Mononuclear cell (primary cell): ENCODE measurements around the gene VPS16. TPM values are rescaled to one million over a fixed set of nuclear protein-coding genes. Genes with fewer than 3 reads are reported as not detected.

Source experiments
- H3K27me3 ChIP-seq: 2 replicates; pipeline ENCODE4 v1.6.0; 2011; ENCODE audit warnings: low read length, control low read depth; ENCODE audit not compliant: insufficient read depth
- H3K4me1 ChIP-seq: 2 replicates; pipeline ENCODE4 v1.5.1; 2011; ENCODE audit warnings: mild to moderate bottlenecking, low read length, control low read depth; ENCODE audit not compliant: insufficient read depth
- H3K4me3 ChIP-seq: 2 replicates; pipeline ENCODE4 v1.5.1; 2011; ENCODE audit warnings: mild to moderate bottlenecking, low read length, moderate library complexity
- H3K9me3 ChIP-seq: 2 replicates; pipeline ENCODE4 v1.5.1; 2011; ENCODE audit warnings: low read depth, mild to moderate bottlenecking, control low read depth, low read length
- total RNA-seq: library from RNA; depleted of rRNA; stranded (reverse); fragments of >200 nt; gene quantifications from one replicate; pipeline ENCODE4 v1.2.3, GENCODE V29; 2012

The VPS16 gene
- total RNA-seq, 1 donor: 16.6 TPM

DNA sequence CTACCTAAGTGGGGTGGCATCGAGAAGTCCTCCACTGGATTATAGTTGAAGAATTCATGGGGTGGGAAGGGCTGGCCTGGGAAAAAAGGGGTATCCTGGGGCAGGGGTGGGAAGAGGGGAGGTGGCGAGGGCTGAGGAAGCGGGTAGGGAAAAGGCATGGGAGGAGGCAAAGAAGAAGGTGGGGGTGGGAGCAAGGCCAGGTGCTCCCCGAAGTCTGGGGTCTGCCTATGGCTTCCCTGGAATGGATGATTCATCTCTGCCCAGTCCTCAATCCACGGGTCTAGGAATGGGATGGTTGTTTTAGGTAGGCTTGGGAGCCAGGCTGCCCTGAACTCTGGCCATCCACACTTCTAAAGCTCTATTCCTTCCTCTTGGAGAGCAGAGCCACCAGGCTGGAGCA is 4.5 kb upstream of the VPS16 start:
- Histone ChIP-seq H3K4me1 (peaks cover 21% of the 10 kb centered on the region), H3K9me3 (no peaks in the 10 kb centered on the region), H3K27me3 (no peaks in the 10 kb centered on the region), H3K4me3 (no peak overlapping the region)

- peaks cover 25% of the 10 kb centered on the region for H3K4me1 ChIP-seq
- H3K4me3 ChIP-seq: no peak overlapping the region
- no peaks in the 10 kb centered on the region for H3K27me3 ChIP-seq
- H3K9me3 ChIP-seq: no peaks in the 10 kb centered on the region
These were observed 3.2 kb upstream of the VPS16 start for GRCh38 chr20:2837221-2837960.

DNA sequence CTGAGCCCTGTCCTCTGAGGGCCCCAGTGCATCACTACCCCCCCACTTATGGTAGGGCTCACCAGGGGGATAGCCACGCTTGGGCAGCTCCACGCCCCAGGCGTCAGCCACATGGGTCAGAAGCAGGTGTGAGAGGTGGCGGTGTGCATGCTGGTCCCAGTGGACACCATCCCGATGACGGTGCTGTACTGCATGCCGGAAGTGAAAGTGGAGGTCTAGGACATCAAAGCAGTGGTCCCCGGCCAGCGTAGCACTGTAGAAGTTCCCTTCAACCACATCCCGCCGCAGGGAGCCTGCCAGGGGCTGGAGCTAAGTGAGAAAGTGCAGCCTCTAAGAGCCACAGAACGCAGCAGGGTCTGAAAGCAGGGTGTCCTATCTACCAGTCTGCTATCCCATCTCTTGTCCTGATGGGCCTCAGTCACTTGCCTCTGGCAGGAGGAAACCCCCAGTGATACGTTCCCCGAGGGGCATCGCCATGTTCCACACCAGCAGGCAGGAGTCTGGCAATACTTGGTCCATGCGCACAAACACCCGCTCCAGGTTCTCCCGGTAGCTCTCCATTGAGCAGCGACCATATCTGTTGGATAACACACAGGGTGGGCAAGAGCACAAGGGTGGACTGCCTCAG is 2.3 kb upstream of the VPS16 start:
- Histone ChIP-seq H3K27me3 (no peaks in the 10 kb centered on the region), H3K4me3 (no peak overlapping the region), H3K9me3 (no peaks in the 10 kb centered on the region), H3K4me1 (peaks cover 25% of the 10 kb centered on the region)

- Histone ChIP-seq H3K4me3 (no peak overlapping the region), H3K9me3 (no peaks in the 10 kb centered on the region), H3K4me1 (peaks cover 25% of the 10 kb centered on the region), H3K27me3 (no peaks in the 10 kb centered on the region)
These were observed 1.5 kb upstream of the VPS16 start for GRCh38 chr20:2838847-2839671.

- Histone ChIP-seq H3K9me3 (no peaks in the 10 kb centered on the region), H3K4me3 (peak overlapping the region; percentile 84), H3K4me1 (peaks cover 25% of the 10 kb centered on the region), H3K27me3 (no peaks in the 10 kb centered on the region)
These were observed 810 bp upstream of the VPS16 start for GRCh38 chr20:2839732-2840137.

GRCh38 chr20:2840967-2841531 is 504 bp downstream of the VPS16 start:
- H3K4me3 ChIP-seq: peak overlapping the region; percentile 84

DNA sequence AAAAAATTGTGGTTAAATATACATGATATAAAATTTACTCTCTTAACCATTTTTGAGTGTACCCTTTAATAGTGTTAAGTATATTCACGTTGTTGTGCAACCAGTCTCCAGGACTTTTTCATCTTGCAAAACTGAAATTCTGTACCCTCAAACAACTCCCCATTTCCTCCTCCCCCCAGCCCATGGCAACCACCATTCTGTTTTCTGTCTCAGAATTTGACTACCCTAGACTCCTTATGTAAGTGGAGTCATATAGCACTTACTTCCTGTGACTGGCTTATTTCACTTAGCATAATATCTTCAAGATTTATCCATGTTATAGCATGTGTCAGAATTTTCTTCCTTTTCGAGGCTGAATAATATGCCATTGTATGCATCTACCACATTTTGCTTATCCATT is 5.1 kb downstream of the VPS16 start:
- H3K27me3 ChIP-seq: no peaks in the 10 kb centered on the region
- H3K4me3 ChIP-seq: no peak overlapping the region
- peaks cover 10% of the 10 kb centered on the region for H3K4me1 ChIP-seq
- H3K9me3 ChIP-seq: no peaks in the 10 kb centered on the region

More at GRCh38 chr20:2840967-2841531, 504 bp downstream of the VPS16 start:
- H3K27me3 ChIP-seq: no peaks in the 10 kb centered on the region
- no peaks in the 10 kb centered on the region for H3K9me3 ChIP-seq
- H3K4me1 ChIP-seq: peaks cover 25% of the 10 kb centered on the region

GRCh38 chr20:2846698-2847097 is 6.2 kb downstream of the VPS16 start:
- Histone ChIP-seq H3K9me3 (no peaks in the 10 kb centered on the region), H3K4me1 (peaks cover 3% of the 10 kb centered on the region), H3K27me3 (no peaks in the 10 kb centered on the region), H3K4me3 (no peak overlapping the region)

GRCh38 chr20:2847802-2848201 is 7.3 kb downstream of the VPS16 start:
- Histone ChIP-seq H3K4me3 (no peak overlapping the region), H3K9me3 (no peaks in the 10 kb centered on the region), H3K4me1 (peaks cover 6% of the 10 kb centered on the region), H3K27me3 (no peaks in the 10 kb centered on the region)

- H3K4me3 ChIP-seq: no peak overlapping the region
- H3K9me3 ChIP-seq: no peaks in the 10 kb centered on the region
- H3K4me1 ChIP-seq: peaks cover 6% of the 10 kb centered on the region
- H3K27me3 ChIP-seq: no peaks in the 10 kb centered on the region
These were observed 9.0 kb downstream of the VPS16 start for GRCh38 chr20:2849529-2849928.

DNA sequence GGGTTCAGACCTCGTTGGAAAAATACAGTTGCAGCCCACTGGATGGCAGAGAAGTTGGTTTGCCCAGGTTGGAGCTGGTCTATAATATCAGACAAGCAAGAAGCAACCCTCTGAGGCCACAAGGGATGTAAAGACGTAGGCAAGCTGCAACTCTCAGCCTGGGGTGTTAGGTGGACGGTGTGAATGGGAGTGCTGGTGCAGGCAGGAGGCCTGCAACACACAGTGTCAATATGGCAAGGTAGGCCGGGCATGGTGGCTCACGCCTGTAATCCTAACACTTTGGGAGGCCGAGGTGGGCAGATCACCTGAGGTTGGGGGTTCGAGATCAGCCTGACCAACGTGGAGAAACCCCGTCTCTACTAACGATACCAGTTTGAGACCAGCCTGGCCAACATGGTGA is 10.5 kb downstream of the VPS16 start:
- peaks cover 6% of the 10 kb centered on the region for H3K4me1 ChIP-seq
- no peak overlapping the region for H3K4me3 ChIP-seq
- no peaks in the 10 kb centered on the region for H3K9me3 ChIP-seq
- no peaks in the 10 kb centered on the region for H3K27me3 ChIP-seq

- Histone ChIP-seq H3K4me3 (no peak overlapping the region), H3K4me1 (no peaks in the 10 kb centered on the region), H3K9me3 (no peaks in the 10 kb centered on the region), H3K27me3 (no peaks in the 10 kb centered on the region)
These were observed 18.0 kb downstream of the VPS16 start for GRCh38 chr20:2858591-2858990.

- H3K27me3 ChIP-seq: no peaks in the 10 kb centered on the region
- H3K4me3 ChIP-seq: no peak overlapping the region
- peaks cover under 1% of the 10 kb centered on the region for H3K4me1 ChIP-seq
- H3K9me3 ChIP-seq: no peaks in the 10 kb centered on the region
These were observed 19.0 kb downstream of the VPS16 start for GRCh38 chr20:2859330-2860121.

DNA sequence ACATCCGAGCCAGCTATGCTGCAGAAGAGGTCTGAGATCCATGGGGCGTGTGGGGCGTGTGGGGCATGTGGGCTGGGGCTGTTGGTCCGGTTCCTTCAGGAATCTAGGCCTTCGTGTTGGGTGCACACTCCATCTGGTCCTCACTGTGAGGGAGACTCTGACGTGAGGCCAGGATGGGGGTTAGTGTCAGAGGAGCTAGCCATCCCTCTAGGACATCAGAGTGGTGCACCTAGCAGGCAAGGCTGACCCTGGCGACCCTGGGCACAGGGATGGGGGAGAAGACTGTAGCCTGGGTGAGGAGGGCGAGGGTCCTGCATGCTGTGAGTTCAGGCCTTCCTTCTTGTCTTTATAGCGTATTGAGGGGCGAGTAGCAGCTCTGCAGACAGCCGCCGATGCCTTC is 24.1 kb downstream of the VPS16 start:
- no peak overlapping the region for H3K4me3 ChIP-seq
- peaks cover 31% of the 10 kb centered on the region for H3K4me1 ChIP-seq
- H3K9me3 ChIP-seq: no peaks in the 10 kb centered on the region
- H3K27me3 ChIP-seq: no peaks in the 10 kb centered on the region
